Kidney capillary endothelial cell (primary cell): Measurements from ENCODE around the gene OPN1SW.

Source experiments
- DNase-seq: peaks from one replicate; pipeline ENCODE4 v3.0.0-alpha.2; 2018; ENCODE audit warnings: low spot score

Gene OPN1SW

GRCh38 chr7:128775744-128776474, at the start of gene OPN1SW:
Gene OPN1SW (minus strand): TSS chr7:128775794. CDS start chr7:128775781, 13 bp downstream.
- DNase-seq: no peak

- no peak for DNase-seq
Measured at GRCh38 chr7:128821724-128822123, 46.1 kb upstream of the OPN1SW start.

- DNase-seq: no peak
Measured at GRCh38 chr7:128818694-128819093, 43.1 kb upstream of the OPN1SW start.

- DNase-seq: no peak
Measured at GRCh38 chr7:128815289-128815942, 39.8 kb upstream of the OPN1SW start.

- no peak for DNase-seq
Measured at GRCh38 chr7:128814499-128814898, 38.9 kb upstream of the OPN1SW start.

- DNase-seq: no peak
Measured at GRCh38 chr7:128812514-128813168, 37.0 kb upstream of the OPN1SW start.

GRCh38 chr7:128811631-128812430, 36.2 kb upstream of the OPN1SW start:
- DNase-seq: no peak

- no peak for DNase-seq
Measured at GRCh38 chr7:128810997-128811396, 35.4 kb upstream of the OPN1SW start.

GRCh38 chr7:128810473-128810872, 34.9 kb upstream of the OPN1SW start:
- DNase-seq: no peak

GRCh38 chr7:128809363-128809762, 33.8 kb upstream of the OPN1SW start:
- no peak for DNase-seq

- no peak for DNase-seq
Measured at GRCh38 chr7:128807191-128807590, 31.6 kb upstream of the OPN1SW start.

GRCh38 chr7:128805225-128805624, 29.6 kb upstream of the OPN1SW start:
- no peak for DNase-seq

GRCh38 chr7:128804484-128804883, 28.9 kb upstream of the OPN1SW start:
- no peak for DNase-seq

GRCh38 chr7:128801667-128802418, 26.2 kb upstream of the OPN1SW start:
- DNase-seq: no peak

GRCh38 chr7:128801003-128801402, 25.4 kb upstream of the OPN1SW start:
- no peak for DNase-seq

GRCh38 chr7:128800567-128800966, 25.0 kb upstream of the OPN1SW start:
- DNase-seq: no peak

- no peak for DNase-seq
Measured at GRCh38 chr7:128799451-128799850, 23.9 kb upstream of the OPN1SW start.

GRCh38 chr7:128796327-128796726, 20.7 kb upstream of the OPN1SW start:
- no peak for DNase-seq

- no peak for DNase-seq
Measured at GRCh38 chr7:128795129-128795528, 19.5 kb upstream of the OPN1SW start.

GRCh38 chr7:128794436-128794835, 18.8 kb upstream of the OPN1SW start:
- DNase-seq: no peak

- no peak for DNase-seq
Measured at GRCh38 chr7:128794020-128794419, 18.4 kb upstream of the OPN1SW start.

GRCh38 chr7:128793181-128793547, 17.6 kb upstream of the OPN1SW start:
- DNase-seq: no peak
